ENCODE measurements around the gene PDGFD. TPM values are rescaled to one million over a fixed set of nuclear protein-coding genes. Genes with fewer than 3 reads are reported as not detected.

PDGFD gene
- total RNA-seq, 1 donor from 2014 or later, result 10.9 TPM

GRCh38 chr11:103926990-103927389, 237.0 kb downstream of the PDGFD start:
- intact Hi-C loops (cut with micrococcal nuclease), result no loop called here
- Histone ChIP-seq H3K4me1 (peaks cover 26% of the 10 kb centered on the region), H3K9me3 (replicated peaks) (no peaks in the 10 kb centered on the region), H3K36me3 (no peaks in the 10 kb centered on the region), H3K4me3 (no peak overlapping the region), H3K27me3 (ENCODE audit: low read depth) (no peaks in the 10 kb centered on the region), H3K27ac (replicated peaks) (no peak overlapping the region)
- DNase-seq, result no peak
- TF ChIP-seq, protein P1, sequence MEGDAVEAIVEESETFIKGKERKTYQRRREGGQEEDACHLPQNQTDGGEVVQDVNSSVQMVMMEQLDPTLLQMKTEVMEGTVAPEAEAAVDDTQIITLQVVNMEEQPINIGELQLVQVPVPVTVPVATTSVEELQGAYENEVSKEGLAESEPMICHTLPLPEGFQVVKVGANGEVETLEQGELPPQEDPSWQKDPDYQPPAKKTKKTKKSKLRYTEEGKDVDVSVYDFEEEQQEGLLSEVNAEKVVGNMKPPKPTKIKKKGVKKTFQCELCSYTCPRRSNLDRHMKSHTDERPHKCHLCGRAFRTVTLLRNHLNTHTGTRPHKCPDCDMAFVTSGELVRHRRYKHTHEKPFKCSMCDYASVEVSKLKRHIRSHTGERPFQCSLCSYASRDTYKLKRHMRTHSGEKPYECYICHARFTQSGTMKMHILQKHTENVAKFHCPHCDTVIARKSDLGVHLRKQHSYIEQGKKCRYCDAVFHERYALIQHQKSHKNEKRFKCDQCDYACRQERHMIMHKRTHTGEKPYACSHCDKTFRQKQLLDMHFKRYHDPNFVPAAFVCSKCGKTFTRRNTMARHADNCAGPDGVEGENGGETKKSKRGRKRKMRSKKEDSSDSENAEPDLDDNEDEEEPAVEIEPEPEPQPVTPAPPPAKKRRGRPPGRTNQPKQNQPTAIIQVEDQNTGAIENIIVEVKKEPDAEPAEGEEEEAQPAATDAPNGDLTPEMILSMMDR (IDR thresholded peaks at IDR 0.05; ENCODE audit: borderline replicate concordance), result no peak

DNA sequence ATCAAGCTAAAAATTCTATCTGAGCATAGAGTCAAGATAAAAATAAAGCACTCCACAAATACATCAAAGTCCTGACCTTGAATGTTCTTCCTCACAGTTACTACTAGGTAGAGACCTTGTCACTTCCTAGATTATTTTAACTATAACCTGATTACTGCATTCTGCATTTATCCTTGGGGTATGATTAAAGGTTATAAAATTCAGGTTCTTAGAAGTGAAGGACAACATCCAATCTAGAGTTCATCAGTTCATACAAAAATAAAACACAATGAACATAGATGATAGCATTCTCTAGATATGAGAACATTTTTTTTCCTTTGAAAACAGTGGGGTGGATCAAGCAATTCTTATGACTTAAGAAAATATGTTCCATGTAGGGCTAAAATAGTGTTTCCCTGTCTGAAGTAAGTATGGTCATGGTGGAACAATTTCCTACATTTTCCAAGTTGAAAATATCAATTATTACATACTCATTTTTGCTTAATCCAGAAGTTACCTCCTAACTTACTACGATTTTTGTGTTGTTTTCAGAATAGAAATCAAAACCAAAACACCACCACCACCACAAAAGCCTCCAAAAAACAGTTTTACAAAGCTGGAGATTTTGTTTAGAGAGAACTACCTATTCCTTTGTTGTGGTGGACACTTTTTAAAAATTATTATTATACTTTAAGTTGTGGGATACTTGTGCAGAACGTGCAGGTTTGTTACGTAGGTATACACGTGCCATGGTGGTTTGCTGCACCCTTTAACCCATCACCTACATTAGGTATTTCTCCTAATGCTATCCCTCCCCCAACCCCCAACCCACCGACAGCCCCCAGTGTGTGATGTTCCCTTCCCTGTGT, 239.6 kb downstream of the PDGFD start:
- intact Hi-C loops (cut with micrococcal nuclease), result no loop called here
- TF ChIP-seq, protein P1 (IDR thresholded peaks at IDR 0.05; ENCODE audit: borderline replicate concordance), result no peak
- no peak overlapping the region for H3K4me3 ChIP-seq
- peak overlapping the region; percentile 31 for H3K27ac ChIP-seq (replicated peaks)
- H3K9me3 ChIP-seq (replicated peaks), result no peaks in the 10 kb centered on the region
- peaks cover 26% of the 10 kb centered on the region for H3K4me1 ChIP-seq
- DNase-seq, result no peak
- no peaks in the 10 kb centered on the region for H3K27me3 ChIP-seq (ENCODE audit: low read depth)
- H3K36me3 ChIP-seq, result no peaks in the 10 kb centered on the region

- intact Hi-C loops (cut with micrococcal nuclease), result no loop called here
- peak overlapping the region; percentile 31 for H3K27ac ChIP-seq (replicated peaks)
- no peaks in the 10 kb centered on the region for H3K27me3 ChIP-seq (ENCODE audit: low read depth)
- H3K9me3 ChIP-seq (replicated peaks), result no peaks in the 10 kb centered on the region
- TF ChIP-seq, protein P1 (IDR thresholded peaks at IDR 0.05; ENCODE audit: borderline replicate concordance), result no peak
- peaks cover 20% of the 10 kb centered on the region for H3K4me1 ChIP-seq
- no peak overlapping the region for H3K4me3 ChIP-seq
- H3K36me3 ChIP-seq, result no peaks in the 10 kb centered on the region
- no peak for DNase-seq
Measured at GRCh38 chr11:103923451-103923931, 240.5 kb downstream of the PDGFD start.

DNA sequence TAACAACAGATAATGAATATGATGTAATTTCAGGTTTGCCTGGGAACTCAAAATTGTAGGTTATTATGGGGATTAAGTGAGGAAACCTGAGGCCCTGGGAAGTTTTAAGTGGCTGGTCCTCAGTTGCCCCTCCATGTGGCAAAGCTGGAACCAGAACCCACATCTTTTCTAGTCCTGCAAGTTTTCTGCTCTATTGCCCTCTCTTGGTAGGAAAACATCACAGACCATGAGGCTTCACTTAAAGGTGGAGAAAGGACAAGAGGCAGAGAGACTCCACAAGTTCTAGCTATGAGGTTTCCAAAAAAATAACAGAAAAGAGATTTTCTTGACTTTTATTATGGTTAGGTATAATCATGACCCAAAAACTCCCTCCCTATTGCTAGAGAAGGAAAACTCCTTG, 243.0 kb downstream of the PDGFD start:
- no peaks in the 10 kb centered on the region for H3K27me3 ChIP-seq (ENCODE audit: low read depth)
- H3K36me3 ChIP-seq, result peaks cover under 1% of the 10 kb centered on the region
- TF ChIP-seq, protein P1 (IDR thresholded peaks at IDR 0.05; ENCODE audit: borderline replicate concordance), result no peak
- no peak for DNase-seq
- peaks cover 16% of the 10 kb centered on the region for H3K4me1 ChIP-seq
- intact Hi-C loops (cut with micrococcal nuclease), result no loop called here
- H3K9me3 ChIP-seq (replicated peaks), result peaks cover 2% of the 10 kb centered on the region
- no peak overlapping the region for H3K4me3 ChIP-seq
- H3K27ac ChIP-seq (replicated peaks), result no peak overlapping the region

DNA sequence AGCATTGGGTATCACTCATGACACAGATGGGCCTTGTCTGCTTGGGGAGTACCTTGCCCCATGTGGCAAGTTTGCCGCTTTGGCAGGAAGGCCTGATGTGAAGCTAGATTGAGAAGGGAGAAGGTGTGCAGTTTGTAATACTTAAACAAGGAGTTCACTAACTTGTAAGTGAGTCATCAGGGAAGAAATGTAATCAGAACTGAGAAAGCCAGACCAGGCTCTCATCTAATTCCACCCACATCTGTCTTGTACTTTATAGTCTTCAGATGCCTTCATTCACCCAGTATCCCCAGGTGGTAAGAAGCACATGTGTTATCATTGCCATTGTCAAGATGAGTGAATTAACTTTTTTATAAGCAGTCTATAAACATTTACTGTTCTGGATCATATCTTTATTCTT, 243.5 kb downstream of the PDGFD start:
- Histone ChIP-seq H3K27me3 (ENCODE audit: low read depth) (no peaks in the 10 kb centered on the region), H3K4me3 (no peak overlapping the region), H3K4me1 (peaks cover 16% of the 10 kb centered on the region), H3K27ac (replicated peaks) (no peak overlapping the region), H3K9me3 (replicated peaks) (peaks cover 7% of the 10 kb centered on the region), H3K36me3 (peaks cover 5% of the 10 kb centered on the region)
- intact Hi-C loops (cut with micrococcal nuclease), result no loop called here
- no peak for DNase-seq
- TF ChIP-seq, protein P1 (IDR thresholded peaks at IDR 0.05; ENCODE audit: borderline replicate concordance), result no peak
